HG03108 (cell line): ENCODE data around the gene GTF2IRD1.
"Not testable (repeated sequence)": the region's sequence is repeated elsewhere in the genome, so short reads cannot be mapped to it uniquely, and the experiment has no call there.

Experiments
- ATAC-seq: cut with Tn5 transposase; IDR thresholded peaks from one replicate; pipeline ENCODE4 v1.9.1; 2021; ENCODE audit warnings: moderate library complexity; ENCODE audit not compliant: unreplicated experiment

The GTF2IRD1 gene

GRCh38 chr7:74485611-74486010 lies 31.9 kb downstream of the GTF2IRD1 start:
- no peak for ATAC-seq

DNA sequence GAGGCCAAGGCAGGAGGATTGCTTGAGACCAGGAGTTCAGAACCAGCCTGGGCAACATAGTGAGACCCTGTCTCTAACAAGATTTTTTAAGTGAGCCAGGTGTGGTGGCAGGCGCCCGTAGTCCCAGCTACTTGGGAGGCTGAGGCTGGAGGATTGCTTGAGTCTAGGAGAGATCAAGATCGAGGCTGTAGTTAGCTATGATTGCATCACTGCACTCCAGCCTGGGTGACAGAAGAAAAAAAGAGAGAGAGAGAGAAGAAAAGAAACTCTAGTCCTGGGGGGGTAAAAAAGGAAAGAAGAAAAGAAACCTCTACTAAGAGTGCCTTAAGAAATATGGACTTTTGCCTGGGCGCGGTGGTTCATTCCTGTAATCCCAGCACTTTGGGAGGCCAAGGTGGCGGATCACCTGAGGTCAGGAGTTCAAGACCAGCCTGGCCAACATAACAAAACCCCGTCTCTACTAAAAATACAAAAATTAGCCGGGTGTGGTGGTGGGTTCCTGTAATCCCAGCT lies 34.9 kb downstream of the GTF2IRD1 start:
- not testable (repeated sequence) for ATAC-seq

DNA sequence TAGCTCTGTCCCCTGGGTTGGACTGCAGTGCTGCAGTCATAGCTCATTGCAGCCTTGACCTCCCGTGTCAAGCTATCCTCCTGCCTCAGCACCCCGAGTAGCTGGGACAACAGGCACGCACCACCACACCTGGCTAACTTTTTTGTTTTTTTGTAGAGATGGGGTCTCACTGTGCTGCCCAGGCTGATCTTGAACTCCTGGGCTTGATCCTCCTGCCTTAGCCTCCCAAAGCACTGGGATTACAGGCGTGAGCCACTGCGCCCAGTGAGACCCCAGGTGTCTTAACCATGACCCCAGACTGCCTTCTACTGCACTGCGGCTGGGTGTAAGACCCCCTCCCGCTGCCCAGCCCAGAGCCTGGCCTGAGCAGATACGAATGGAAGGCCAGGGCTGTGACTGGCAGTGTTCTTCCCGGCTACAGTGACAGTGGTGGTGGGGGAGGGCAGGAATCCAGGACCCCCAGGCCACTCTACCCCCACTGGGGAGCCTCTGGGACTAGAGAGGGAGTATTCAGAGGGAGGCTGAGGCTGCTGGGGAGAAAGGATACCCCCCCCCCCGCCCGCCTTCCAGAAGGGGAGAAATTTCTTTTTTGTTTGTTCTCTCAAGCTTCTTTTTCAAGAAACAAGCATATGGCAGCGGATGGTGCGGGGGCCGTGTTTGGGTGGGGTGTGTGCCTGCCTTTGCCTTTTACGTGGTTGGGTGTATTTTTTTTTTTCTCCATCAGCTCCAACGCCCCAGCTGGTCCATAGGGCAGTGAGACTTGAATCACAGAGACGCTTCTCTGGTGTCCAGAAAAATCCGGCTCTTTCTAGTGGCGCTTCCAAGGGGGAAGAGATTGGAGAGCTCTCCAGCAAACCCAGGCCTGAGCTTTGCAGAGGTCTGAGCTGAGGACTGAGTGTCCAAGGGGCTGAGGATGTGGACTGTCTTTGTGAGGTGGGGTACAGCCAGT lies 36.6 kb downstream of the GTF2IRD1 start:
- no peak for ATAC-seq

- not testable (repeated sequence) for ATAC-seq
Observed at GRCh38 chr7:74491490-74491889, 37.8 kb downstream of the GTF2IRD1 start.

GRCh38 chr7:74493295-74493694 lies 39.6 kb downstream of the GTF2IRD1 start:
- ATAC-seq: no peak

DNA sequence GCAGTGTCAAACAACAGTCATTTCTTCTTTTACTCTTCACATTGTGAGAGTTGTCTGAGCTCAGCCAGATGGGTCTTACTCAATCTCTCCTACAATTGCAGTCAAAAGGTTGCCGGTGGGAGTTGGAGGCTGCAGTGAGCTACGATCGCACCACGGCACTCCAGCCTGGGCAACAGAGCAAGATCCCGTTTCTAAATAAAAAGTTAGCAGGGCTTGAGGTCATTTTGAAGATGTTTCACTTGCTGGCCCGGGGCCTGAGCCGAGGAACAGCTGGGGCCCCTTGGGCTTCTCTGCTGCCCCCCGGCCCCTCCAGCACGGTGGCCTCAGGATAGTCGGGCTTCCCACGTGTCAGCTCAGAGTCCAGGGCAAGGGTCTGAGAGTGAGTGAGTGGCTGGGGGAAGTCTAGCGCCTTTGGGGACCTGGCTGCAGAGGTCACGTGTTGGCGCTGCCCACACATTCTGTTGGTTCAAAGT lies 40.4 kb downstream of the GTF2IRD1 start:
- ATAC-seq: no peak

GRCh38 chr7:74495112-74496086 lies 41.7 kb downstream of the GTF2IRD1 start:
- ATAC-seq: no peak

DNA sequence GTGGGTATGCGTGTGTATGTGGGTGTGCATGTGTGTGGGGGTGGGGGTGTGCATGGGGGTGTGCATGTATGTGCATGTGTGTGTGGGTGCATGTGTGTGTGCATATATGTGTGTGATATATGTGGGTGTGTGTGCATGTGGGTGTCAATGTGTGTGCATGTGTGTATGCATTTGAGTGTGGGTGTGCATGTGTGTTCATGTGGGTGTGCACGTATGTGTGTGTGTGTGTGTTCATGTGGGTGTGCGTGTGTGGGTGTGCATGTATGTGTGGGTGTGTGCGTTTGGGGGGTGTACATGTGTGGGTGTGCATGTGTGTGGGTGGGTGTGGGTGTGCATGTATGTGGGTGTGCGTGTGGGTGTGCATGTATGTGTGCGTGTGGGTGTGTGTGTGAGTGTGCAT lies 42.6 kb downstream of the GTF2IRD1 start:
- ATAC-seq: no peak

DNA sequence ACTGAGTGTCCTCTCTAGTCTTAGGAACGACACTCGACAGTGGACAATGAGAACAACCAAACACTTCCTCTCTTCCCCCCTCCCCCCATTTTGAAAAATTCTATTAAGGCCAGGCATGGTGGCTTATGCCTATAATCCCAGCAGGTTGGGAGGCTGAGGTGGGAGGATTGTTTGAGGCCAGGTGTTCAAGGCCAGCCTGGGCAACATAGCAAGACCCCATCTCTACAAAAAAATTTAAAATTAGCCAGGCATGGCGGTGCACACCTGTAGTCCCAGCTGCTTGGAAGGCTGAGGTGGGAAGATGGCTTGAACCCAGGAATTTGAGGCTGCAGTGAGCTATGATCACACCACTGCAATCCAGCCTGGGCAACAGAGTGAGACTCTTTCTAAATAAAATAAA lies 43.1 kb downstream of the GTF2IRD1 start:
- ATAC-seq: not testable (repeated sequence)

DNA sequence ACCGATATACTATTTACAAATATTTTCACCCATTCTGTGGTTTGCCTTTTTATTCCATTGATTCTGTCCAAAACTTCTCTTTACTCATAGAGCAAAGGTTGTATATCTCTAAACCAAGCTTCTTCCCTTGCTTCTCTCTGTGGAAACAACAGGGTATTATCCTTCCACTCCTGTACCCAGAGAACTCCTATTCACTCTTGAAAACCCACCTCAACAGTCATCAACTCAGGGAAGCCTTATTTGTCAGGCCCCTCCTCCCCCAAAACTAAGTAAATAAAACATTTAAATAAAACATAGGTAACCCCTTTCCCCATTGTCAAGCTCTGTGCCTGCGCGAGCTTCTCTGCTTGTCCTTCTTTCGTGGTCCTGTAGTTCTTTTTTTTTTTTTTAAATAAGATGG lies 44.6 kb downstream of the GTF2IRD1 start:
- ATAC-seq: no peak

- ATAC-seq: no peak
Observed at GRCh38 chr7:74498996-74499834, 45.5 kb downstream of the GTF2IRD1 start.

GRCh38 chr7:74499835-74500388 lies 46.2 kb downstream of the GTF2IRD1 start:
- no peak for ATAC-seq

GRCh38 chr7:74501298-74501697 lies 47.6 kb downstream of the GTF2IRD1 start:
- ATAC-seq: no peak

DNA sequence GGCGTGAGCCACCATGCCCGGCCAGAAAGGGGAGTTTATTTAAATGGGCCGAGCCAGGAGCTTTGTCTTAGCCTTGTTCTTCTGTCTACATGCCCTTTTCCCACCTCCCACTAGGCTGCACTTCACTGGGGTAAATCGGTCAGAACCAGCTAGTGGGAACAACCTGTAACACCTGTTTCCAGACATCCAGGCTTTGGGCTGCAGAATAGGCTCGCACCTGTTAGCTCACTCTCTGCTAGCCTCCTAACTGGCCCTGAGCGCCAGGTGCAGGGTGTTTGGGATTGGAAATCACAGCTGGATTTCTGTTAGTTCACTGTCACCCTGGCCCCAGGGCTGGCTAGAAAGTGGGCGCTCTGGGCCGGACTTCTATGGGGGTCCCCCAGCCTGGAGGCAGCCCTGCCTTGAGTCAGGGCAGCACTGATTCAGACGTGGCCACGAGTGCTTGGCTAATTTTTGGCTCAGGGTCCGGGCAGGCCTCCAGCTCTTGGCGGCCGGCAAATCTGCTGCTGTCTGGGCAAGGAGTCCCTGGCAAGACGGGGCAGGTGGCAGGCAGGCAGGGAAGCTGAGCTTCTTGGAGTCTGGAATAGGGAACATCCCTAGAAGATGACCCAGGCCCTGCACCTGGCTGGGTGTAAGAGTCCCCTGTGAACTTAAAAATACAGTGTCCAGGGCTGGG lies 48.6 kb downstream of the GTF2IRD1 start:
- ATAC-seq: no peak

DNA sequence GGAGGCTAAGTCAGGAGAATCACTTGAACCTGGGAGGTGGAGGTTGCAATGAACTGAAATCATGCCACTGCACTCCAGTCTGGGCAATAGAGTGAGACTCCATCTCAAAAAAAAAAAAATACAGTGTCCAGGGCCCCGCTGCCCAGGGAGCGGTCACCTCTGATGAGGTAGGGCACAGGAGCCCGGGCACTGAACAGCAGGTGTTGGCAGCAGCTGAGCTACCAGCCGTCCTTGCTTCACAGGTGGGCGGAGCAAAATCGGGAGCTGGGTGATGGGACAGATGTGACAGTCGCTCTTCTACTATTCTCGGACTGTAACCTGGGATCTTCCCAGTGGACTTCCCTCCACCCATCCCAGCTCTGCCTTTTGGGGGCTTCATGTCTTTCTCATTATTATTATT lies 49.4 kb downstream of the GTF2IRD1 start:
- no peak for ATAC-seq

GRCh38 chr7:74503943-74504342 lies 50.2 kb downstream of the GTF2IRD1 start:
- no peak for ATAC-seq

DNA sequence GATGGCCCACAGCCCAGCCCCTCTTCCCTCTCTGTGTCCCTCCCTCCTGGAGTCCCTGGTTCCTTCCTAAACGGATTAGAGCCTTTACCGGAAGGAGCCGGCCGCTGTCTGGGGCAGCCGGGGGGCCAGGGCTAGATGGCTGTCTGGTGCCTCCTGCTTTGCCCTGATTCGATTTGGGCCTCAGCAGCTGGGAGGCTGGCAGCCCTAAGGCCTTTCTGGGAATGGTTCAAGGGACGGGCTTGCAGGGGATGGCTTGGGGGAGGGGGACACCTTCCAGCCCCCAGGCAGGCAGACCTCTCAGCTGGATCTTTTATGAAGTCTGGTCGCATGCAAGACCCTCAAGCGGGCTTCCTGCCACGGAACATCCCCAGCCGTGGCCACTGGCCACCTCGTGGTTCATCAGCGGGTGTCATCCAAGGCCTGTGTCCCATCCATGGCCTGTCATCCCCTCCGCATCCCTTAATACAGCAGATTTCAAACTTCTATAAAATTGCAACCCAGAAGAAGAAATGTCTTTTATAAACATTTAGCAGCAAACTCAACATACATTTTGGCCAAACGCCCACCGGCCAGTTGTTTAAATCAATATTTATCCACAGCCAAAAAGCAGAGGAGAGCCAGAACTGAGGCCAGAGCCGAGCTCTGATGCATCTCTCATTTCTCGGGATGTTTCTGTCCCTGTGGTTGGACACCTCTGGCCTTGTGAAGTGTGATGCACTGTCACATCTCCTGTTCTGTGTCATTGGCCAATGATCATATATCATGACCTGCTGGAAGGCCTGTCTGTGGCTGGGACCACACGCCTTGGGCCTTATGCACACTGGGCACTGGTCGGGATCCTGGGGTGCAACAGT lies 52.0 kb downstream of the GTF2IRD1 start:
- no peak for ATAC-seq

DNA sequence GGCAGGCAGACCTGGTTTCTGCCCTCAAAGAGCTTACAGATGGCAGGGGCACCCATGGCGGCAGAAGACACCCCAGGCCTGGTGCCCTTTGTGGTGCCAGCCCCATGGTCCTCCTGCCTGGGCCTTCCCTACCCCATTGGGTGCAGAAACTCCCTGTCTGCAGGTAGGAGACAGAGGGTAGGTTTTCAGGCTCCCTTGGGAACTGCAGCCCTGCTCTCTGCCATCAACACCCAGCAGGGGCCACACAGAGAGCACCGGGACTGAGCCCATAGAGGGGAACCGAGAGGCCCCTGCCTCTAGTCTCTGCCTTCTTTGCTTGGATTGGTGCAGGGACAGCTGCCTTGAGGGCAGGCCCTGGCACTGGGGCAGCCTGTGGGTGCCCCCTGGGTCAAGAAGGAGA lies 52.6 kb downstream of the GTF2IRD1 start:
- no peak for ATAC-seq
